C4-2B (cell line): ENCODE measurements around the gene GPR146.

Experiments used
- CTCF ChIP-seq: fragments of 450-650 bp; conservative IDR thresholded peaks from 2 replicates; pipeline ENCODE4 v1.5.1; 2017; ENCODE audit warnings: mild to moderate bottlenecking
- ZFX ChIP-seq: fragments of 450-650 bp; IDR thresholded peaks from 2 replicates; pipeline ENCODE4 v1.6.1; 2017

GRCh38 chr7:1099154-1099542 is 54.8 kb downstream of the GPR146 start:
- TF ChIP-seq CTCF (no peak), ZFX (no peak)
